Measurements from ENCODE around the gene ZNF639.

Gene ZNF639

GRCh38 chr3:179279837-179280236 is 43.0 kb upstream of the ZNF639 start:
- no peak overlapping the region for H3K4me3 ChIP-seq (ENCODE audit: low read depth, low read length)
- TF ChIP-seq CTCF (IDR thresholded peaks at IDR 0.05; ENCODE audit: control insufficient read depth, extremely low read depth, insufficient read depth) = no peak
- DNase-seq (ENCODE audit: low read depth) = no peak

GRCh38 chr3:179281825-179282224 is 41.0 kb upstream of the ZNF639 start:
- no peak overlapping the region for H3K4me3 ChIP-seq (ENCODE audit: low read depth, low read length)
- no peak for TF ChIP-seq CTCF (IDR thresholded peaks at IDR 0.05; ENCODE audit: control insufficient read depth, extremely low read depth, insufficient read depth)
- no peak for DNase-seq (ENCODE audit: low read depth)

GRCh38 chr3:179286331-179286730 is 36.5 kb upstream of the ZNF639 start:
- no peak for TF ChIP-seq CTCF (IDR thresholded peaks at IDR 0.05; ENCODE audit: control insufficient read depth, extremely low read depth, insufficient read depth)
- no peak overlapping the region for H3K4me3 ChIP-seq (ENCODE audit: low read depth, low read length)
- DNase-seq (ENCODE audit: low read depth) = no peak

GRCh38 chr3:179288845-179289244 is 34.0 kb upstream of the ZNF639 start:
- DNase-seq (ENCODE audit: low read depth) = no peak
- H3K4me3 ChIP-seq (ENCODE audit: low read depth, low read length) = no peak overlapping the region
- no peak for TF ChIP-seq CTCF (IDR thresholded peaks at IDR 0.05; ENCODE audit: control insufficient read depth, extremely low read depth, insufficient read depth)

- no peak for DNase-seq (ENCODE audit: low read depth)
- no peak overlapping the region for H3K4me3 ChIP-seq (ENCODE audit: low read depth, low read length)
- no peak for TF ChIP-seq CTCF (IDR thresholded peaks at IDR 0.05; ENCODE audit: control insufficient read depth, extremely low read depth, insufficient read depth)
These were observed 33.5 kb upstream of the ZNF639 start for GRCh38 chr3:179289295-179289694.

- no peak for TF ChIP-seq CTCF (IDR thresholded peaks at IDR 0.05; ENCODE audit: control insufficient read depth, extremely low read depth, insufficient read depth)
These were observed 30.4 kb upstream of the ZNF639 start for GRCh38 chr3:179292450-179292849.

GRCh38 chr3:179297971-179298725 is 24.7 kb upstream of the ZNF639 start:
- H3K4me3 ChIP-seq (ENCODE audit: low read depth, low read length) = no peak overlapping the region
- TF ChIP-seq CTCF (IDR thresholded peaks at IDR 0.05; ENCODE audit: control insufficient read depth, extremely low read depth, insufficient read depth) = no peak
- DNase-seq (ENCODE audit: low read depth) = no peak

More at GRCh38 chr3:179292450-179292849, 30.4 kb upstream of the ZNF639 start:
- no peak for DNase-seq (ENCODE audit: low read depth)
- H3K4me3 ChIP-seq (ENCODE audit: low read depth, low read length) = no peak overlapping the region
